ENCODE measurements around the gene NCF1. TPM values are rescaled to one million over a fixed set of nuclear protein-coding genes. Genes with fewer than 3 reads are reported as not detected.
"Not testable (repeated sequence)": the region's sequence is repeated elsewhere in the genome, so short reads cannot be mapped to it uniquely, and the experiment has no call there.

NCF1 gene
- under 0.01 TPM in 1 of 2 replicates, not detected in the other for total RNA-seq
- not detected in 2 replicates for polyA plus RNA-seq
- polyA plus RNA-seq (2012): not detected in 2 replicates
- not detected in 2 replicates for polyA minus RNA-seq (ENCODE audit: low replicate concordance)

- DNase-seq (ENCODE audit: low read depth in 2 of 2); H2AFZ ChIP-seq (ENCODE audit: low read length); H3K9ac ChIP-seq (ENCODE audit: insufficient read depth, low read length); H3K36me3 ChIP-seq (ENCODE audit: control insufficient read depth, insufficient read depth, low read length); H3K4me3 ChIP-seq (replicated peaks in 1 of 4; ENCODE audit: control extremely low read depth in 1 of 4, insufficient read depth in 1 of 4, low read depth in 3 of 4, low read length in 4 of 4); H3K27me3 ChIP-seq (ENCODE audit: control insufficient read depth, insufficient read depth, low read length); H3K9me3 ChIP-seq (ENCODE audit: control insufficient read depth, insufficient read depth, low read depth, low read length); H3K27ac ChIP-seq (ENCODE audit: insufficient read depth, low read length); H3K4me1 ChIP-seq (ENCODE audit: control insufficient read depth, extremely low read depth, insufficient read depth, low read length); H3K4me2 ChIP-seq (ENCODE audit: extremely low read depth, insufficient read depth, low read length); H3K79me2 ChIP-seq (ENCODE audit: control insufficient read depth, insufficient read depth, low read length); H4K20me1 ChIP-seq (ENCODE audit: control insufficient read depth, extremely low read depth, insufficient read depth, low read length): not testable (repeated sequence)
Observed at GRCh38 chr7:74773760-74774750, at the start of gene NCF1. TSS of gene NCF1 (plus strand) at chr7:74774011. CDS start at chr7:74774032, 21 bp downstream.

- H3K79me2 ChIP-seq (ENCODE audit: control insufficient read depth, insufficient read depth, low read length): no peaks in the 10 kb centered on the region
- no peak overlapping the region for H3K27ac ChIP-seq (ENCODE audit: insufficient read depth, low read length)
- H3K27me3 ChIP-seq (ENCODE audit: control insufficient read depth, insufficient read depth, low read length): no peaks in the 10 kb centered on the region
Observed at GRCh38 chr7:74725840-74726239, 48.0 kb upstream of the NCF1 start.

GRCh38 chr7:74726309-74727101, 47.3 kb upstream of the NCF1 start:
- no peak for DNase-seq (ENCODE audit: low read depth in 2 of 2)
- no peak overlapping the region for H2AFZ ChIP-seq (ENCODE audit: low read length)
- no peaks in the 10 kb centered on the region for H3K27me3 ChIP-seq (ENCODE audit: control insufficient read depth, insufficient read depth, low read length)
- no peaks in the 10 kb centered on the region for H3K4me1 ChIP-seq (ENCODE audit: control insufficient read depth, extremely low read depth, insufficient read depth, low read length)
- H4K20me1 ChIP-seq (ENCODE audit: control insufficient read depth, extremely low read depth, insufficient read depth, low read length): no peaks in the 10 kb centered on the region
- no peak for TF ChIP-seq EZH2 (IDR thresholded peaks at IDR 0.05; ENCODE audit: low read length, missing control alignments)
- no peak for TF ChIP-seq CTCF (conservative IDR thresholded peaks at IDR 0.05 in 1 of 2, IDR thresholded peaks at IDR 0.05 in 1 of 2; ENCODE audit: low read depth in 1 of 2, low read length in 2 of 2)
- no peaks in the 10 kb centered on the region for H3K79me2 ChIP-seq (ENCODE audit: control insufficient read depth, insufficient read depth, low read length)
- no peak overlapping the region for H3K4me3 ChIP-seq (replicated peaks in 1 of 4; ENCODE audit: control extremely low read depth in 1 of 4, insufficient read depth in 1 of 4, low read depth in 3 of 4, low read length in 4 of 4)
- no peak overlapping the region for H3K4me2 ChIP-seq (ENCODE audit: extremely low read depth, insufficient read depth, low read length)
- H3K36me3 ChIP-seq (ENCODE audit: control insufficient read depth, insufficient read depth, low read length): peaks cover 2% of the 10 kb centered on the region
- no peak overlapping the region for H3K9ac ChIP-seq (ENCODE audit: insufficient read depth, low read length)
- H3K9me3 ChIP-seq (ENCODE audit: control insufficient read depth, insufficient read depth, low read depth, low read length): no peaks in the 10 kb centered on the region
- H3K27ac ChIP-seq (ENCODE audit: insufficient read depth, low read length): no peak overlapping the region

More at GRCh38 chr7:74725840-74726239, 48.0 kb upstream of the NCF1 start:
- no peak for TF ChIP-seq EZH2 (IDR thresholded peaks at IDR 0.05; ENCODE audit: low read length, missing control alignments)
- no peak for TF ChIP-seq CTCF (conservative IDR thresholded peaks at IDR 0.05 in 1 of 2, IDR thresholded peaks at IDR 0.05 in 1 of 2; ENCODE audit: low read depth in 1 of 2, low read length in 2 of 2)
- no peak overlapping the region for H3K4me2 ChIP-seq (ENCODE audit: extremely low read depth, insufficient read depth, low read length)
- H3K9ac ChIP-seq (ENCODE audit: insufficient read depth, low read length): no peak overlapping the region
- peaks cover 2% of the 10 kb centered on the region for H3K36me3 ChIP-seq (ENCODE audit: control insufficient read depth, insufficient read depth, low read length)
- DNase-seq (ENCODE audit: low read depth in 2 of 2): no peak
- no peak overlapping the region for H2AFZ ChIP-seq (ENCODE audit: low read length)
- H3K4me3 ChIP-seq (replicated peaks in 1 of 4; ENCODE audit: control extremely low read depth in 1 of 4, insufficient read depth in 1 of 4, low read depth in 3 of 4, low read length in 4 of 4): no peak overlapping the region
- H3K4me1 ChIP-seq (ENCODE audit: control insufficient read depth, extremely low read depth, insufficient read depth, low read length): no peaks in the 10 kb centered on the region
- H4K20me1 ChIP-seq (ENCODE audit: control insufficient read depth, extremely low read depth, insufficient read depth, low read length): no peaks in the 10 kb centered on the region
- no peaks in the 10 kb centered on the region for H3K9me3 ChIP-seq (ENCODE audit: control insufficient read depth, insufficient read depth, low read depth, low read length)

GRCh38 chr7:74728686-74729085, 45.1 kb upstream of the NCF1 start:
- H3K9ac ChIP-seq (ENCODE audit: insufficient read depth, low read length); H2AFZ ChIP-seq (ENCODE audit: low read length); H3K36me3 ChIP-seq (ENCODE audit: control insufficient read depth, insufficient read depth, low read length); H3K27me3 ChIP-seq (ENCODE audit: control insufficient read depth, insufficient read depth, low read length); H3K4me1 ChIP-seq (ENCODE audit: control insufficient read depth, extremely low read depth, insufficient read depth, low read length); H3K9me3 ChIP-seq (ENCODE audit: control insufficient read depth, insufficient read depth, low read depth, low read length); H3K79me2 ChIP-seq (ENCODE audit: control insufficient read depth, insufficient read depth, low read length); H3K27ac ChIP-seq (ENCODE audit: insufficient read depth, low read length); H3K4me2 ChIP-seq (ENCODE audit: extremely low read depth, insufficient read depth, low read length); H3K4me3 ChIP-seq (replicated peaks in 1 of 4; ENCODE audit: control extremely low read depth in 1 of 4, insufficient read depth in 1 of 4, low read depth in 3 of 4, low read length in 4 of 4); DNase-seq (ENCODE audit: low read depth in 2 of 2); H4K20me1 ChIP-seq (ENCODE audit: control insufficient read depth, extremely low read depth, insufficient read depth, low read length): not testable (repeated sequence)

- not testable (repeated sequence) for H3K27me3 ChIP-seq (ENCODE audit: control insufficient read depth, insufficient read depth, low read length); H2AFZ ChIP-seq (ENCODE audit: low read length); H3K4me1 ChIP-seq (ENCODE audit: control insufficient read depth, extremely low read depth, insufficient read depth, low read length); H3K36me3 ChIP-seq (ENCODE audit: control insufficient read depth, insufficient read depth, low read length); H3K79me2 ChIP-seq (ENCODE audit: control insufficient read depth, insufficient read depth, low read length); H3K9ac ChIP-seq (ENCODE audit: insufficient read depth, low read length); H4K20me1 ChIP-seq (ENCODE audit: control insufficient read depth, extremely low read depth, insufficient read depth, low read length); H3K27ac ChIP-seq (ENCODE audit: insufficient read depth, low read length); DNase-seq (ENCODE audit: low read depth in 2 of 2); H3K9me3 ChIP-seq (ENCODE audit: control insufficient read depth, insufficient read depth, low read depth, low read length); H3K4me3 ChIP-seq (replicated peaks in 1 of 4; ENCODE audit: control extremely low read depth in 1 of 4, insufficient read depth in 1 of 4, low read depth in 3 of 4, low read length in 4 of 4); H3K4me2 ChIP-seq (ENCODE audit: extremely low read depth, insufficient read depth, low read length)
Observed at GRCh38 chr7:74730186-74730585, 43.6 kb upstream of the NCF1 start.
